ENCODE results near the gene SCAP. TPM values are rescaled to one million over a fixed set of nuclear protein-coding genes. Genes with fewer than 3 reads are reported as not detected.

SCAP gene
- total and polyA plus RNA-seq, 2 of the 13 experiments (the other 11 are each of a cell fraction or from before 2014, with no cell fraction given), result 40.4 to 53.3 TPM

DNA sequence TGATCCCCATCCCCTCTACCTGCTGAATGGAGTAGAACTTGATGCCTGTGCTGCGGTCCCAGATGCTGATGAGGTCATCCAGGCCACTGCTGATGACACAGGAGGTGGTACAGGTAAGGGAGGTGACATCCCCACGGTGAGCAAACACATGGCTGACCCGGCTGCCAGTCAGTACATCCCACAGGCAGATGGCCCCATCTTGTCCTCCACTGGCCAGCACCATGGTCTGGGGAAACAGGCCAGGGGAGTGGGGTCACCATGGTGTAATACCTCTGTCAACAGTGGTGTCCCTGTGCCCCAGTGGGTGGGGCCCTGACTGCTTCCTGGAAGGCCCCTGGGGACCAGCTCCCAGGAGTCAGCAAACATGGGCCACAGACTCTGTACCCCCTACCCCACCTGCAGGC, 61.6 kb downstream of the SCAP start (continued):
- TF ChIP-seq ZNF609 (CRISPR knock-in tag; IDR thresholded peaks at IDR 0.05; ENCODE audit: borderline replicate concordance), result 0 out of 2 replicates have a peak, but pooled peaks have one; percentile 43
- TF ChIP-seq, protein P1, sequence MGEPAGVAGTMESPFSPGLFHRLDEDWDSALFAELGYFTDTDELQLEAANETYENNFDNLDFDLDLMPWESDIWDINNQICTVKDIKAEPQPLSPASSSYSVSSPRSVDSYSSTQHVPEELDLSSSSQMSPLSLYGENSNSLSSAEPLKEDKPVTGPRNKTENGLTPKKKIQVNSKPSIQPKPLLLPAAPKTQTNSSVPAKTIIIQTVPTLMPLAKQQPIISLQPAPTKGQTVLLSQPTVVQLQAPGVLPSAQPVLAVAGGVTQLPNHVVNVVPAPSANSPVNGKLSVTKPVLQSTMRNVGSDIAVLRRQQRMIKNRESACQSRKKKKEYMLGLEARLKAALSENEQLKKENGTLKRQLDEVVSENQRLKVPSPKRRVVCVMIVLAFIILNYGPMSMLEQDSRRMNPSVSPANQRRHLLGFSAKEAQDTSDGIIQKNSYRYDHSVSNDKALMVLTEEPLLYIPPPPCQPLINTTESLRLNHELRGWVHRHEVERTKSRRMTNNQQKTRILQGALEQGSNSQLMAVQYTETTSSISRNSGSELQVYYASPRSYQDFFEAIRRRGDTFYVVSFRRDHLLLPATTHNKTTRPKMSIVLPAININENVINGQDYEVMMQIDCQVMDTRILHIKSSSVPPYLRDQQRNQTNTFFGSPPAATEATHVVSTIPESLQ (CRISPR knock-in tag; conservative IDR thresholded peaks at IDR 0.05), result no peak
- no peak for TF ChIP-seq KDM2A (CRISPR knock-in tag; IDR thresholded peaks at IDR 0.05; ENCODE audit: borderline replicate concordance, low read depth)
- TF ChIP-seq TFE3 (CRISPR knock-in tag; IDR thresholded peaks at IDR 0.05), result no peak
- no peak for TF ChIP-seq TERF1 (CRISPR knock-in tag; IDR thresholded peaks at IDR 0.05)
- no peak for TF ChIP-seq ZNF790 (CRISPR knock-in tag; IDR thresholded peaks at IDR 0.05; ENCODE audit: borderline replicate concordance)
- TF ChIP-seq CREB1 (IDR thresholded peaks at IDR 0.05), result peak; percentile 54
- TF ChIP-seq CREB1 (CRISPR knock-in tag; IDR thresholded peaks at IDR 0.05), result no peak
- TF ChIP-seq ZNF136 (CRISPR knock-in tag; IDR thresholded peaks at IDR 0.05; ENCODE audit: low read depth), result no peak
- no peak for TF ChIP-seq ERF (CRISPR knock-in tag; IDR thresholded peaks at IDR 0.05)
- no peak for TF ChIP-seq CCAR2 (optimal IDR thresholded peaks at IDR 0.05; ENCODE audit: low read depth, low read length)
- no peak for TF ChIP-seq ZNF333 (CRISPR knock-in tag; IDR thresholded peaks at IDR 0.05; ENCODE audit: borderline replicate concordance)
- no peak for TF ChIP-seq HNRNPUL1 (IDR thresholded peaks at IDR 0.05; ENCODE audit: low read depth, low read length)
- TF ChIP-seq XBP1 (CRISPR knock-in tag; IDR thresholded peaks at IDR 0.05), result no peak
- no peak for TF ChIP-seq HMG20B (CRISPR knock-in tag; conservative IDR thresholded peaks at IDR 0.05)
- TF ChIP-seq, protein P2, sequence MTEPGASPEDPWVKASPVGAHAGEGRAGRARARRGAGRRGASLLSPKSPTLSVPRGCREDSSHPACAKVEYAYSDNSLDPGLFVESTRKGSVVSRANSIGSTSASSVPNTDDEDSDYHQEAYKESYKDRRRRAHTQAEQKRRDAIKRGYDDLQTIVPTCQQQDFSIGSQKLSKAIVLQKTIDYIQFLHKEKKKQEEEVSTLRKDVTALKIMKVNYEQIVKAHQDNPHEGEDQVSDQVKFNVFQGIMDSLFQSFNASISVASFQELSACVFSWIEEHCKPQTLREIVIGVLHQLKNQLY (CRISPR knock-in tag; IDR thresholded peaks at IDR 0.05), result no peak
- TF ChIP-seq ZSCAN22 (CRISPR knock-in tag; IDR thresholded peaks at IDR 0.05), result no peak
- no peak for TF ChIP-seq MBD4 (IDR thresholded peaks at IDR 0.05; ENCODE audit: borderline replicate concordance, low read length)
- no peak for TF ChIP-seq ZNF337 (CRISPR knock-in tag; IDR thresholded peaks at IDR 0.05; ENCODE audit: borderline replicate concordance, low read depth)
- no peak for TF ChIP-seq RFXANK (CRISPR knock-in tag; IDR thresholded peaks at IDR 0.05)
- TF ChIP-seq ZNF546 (CRISPR knock-in tag; conservative IDR thresholded peaks at IDR 0.05), result no peak
- no peak for TF ChIP-seq EZH2 (conservative IDR thresholded peaks at IDR 0.05; ENCODE audit: low read depth, low read length)

Data from HepG2 (cell line).